ENCODE results near the gene KCNN1. TPM values are rescaled to one million over a fixed set of nuclear protein-coding genes. Genes with fewer than 3 reads are reported as not detected.
A peak's percentile ranks its signal among the peaks of the same experiment; 100 is the strongest.

KCNN1 gene
- total and polyA plus RNA-seq, 2 donors: 0.27 to 1.3 TPM

DNA sequence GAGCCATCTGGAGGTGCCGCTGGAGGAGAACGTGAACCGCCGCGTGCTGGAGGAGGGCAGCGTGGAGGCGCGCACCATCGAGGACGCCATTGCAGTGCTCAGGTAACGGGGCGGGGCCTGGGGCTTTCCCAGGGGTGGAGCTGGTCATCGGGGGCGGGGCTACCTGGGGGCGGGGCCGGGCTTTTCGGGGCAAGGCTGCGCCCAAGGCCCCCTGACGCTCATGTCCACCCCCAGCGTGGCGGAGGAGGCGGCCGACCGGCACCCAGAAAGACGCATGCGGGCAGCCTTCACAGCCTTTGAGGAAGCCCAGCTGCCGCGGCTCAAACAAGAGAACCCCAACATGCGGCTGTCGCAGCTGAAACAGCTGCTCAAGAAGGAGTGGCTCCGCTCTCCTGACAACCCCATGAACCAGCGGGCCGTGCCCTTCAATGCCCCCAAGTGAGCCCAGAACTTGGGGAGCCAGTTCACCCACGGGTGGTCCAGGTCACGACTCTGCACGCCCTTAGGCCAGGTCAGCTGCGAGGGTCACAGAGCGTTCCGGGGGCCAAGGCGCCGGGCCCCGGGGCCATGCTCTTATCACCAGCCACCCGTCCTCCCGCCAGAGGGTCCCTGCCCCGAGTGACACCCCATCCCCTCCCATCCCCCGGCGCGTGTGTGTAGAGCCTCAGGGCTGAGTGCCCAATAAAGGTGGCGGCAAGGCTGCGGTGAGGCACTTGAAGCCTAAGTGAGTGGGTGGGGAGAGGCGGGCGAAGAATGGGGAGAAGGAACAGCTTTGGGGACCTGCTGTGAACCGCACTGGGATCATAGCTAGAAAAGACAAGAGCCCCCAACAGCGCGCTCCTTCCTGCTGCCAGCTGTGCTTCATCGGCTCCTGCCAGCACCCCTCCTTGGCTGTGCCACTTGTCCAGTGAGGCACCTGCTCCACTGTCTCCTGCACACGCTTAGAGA is 23.4 kb upstream of the KCNN1 start:
- WGBS: 92% methylated on average over 57 of the region's 57 CpGs
- Histone ChIP-seq H3K9me3 (ENCODE audit: control insufficient read depth in 2 of 2, insufficient read depth in 1 of 2, low read length in 1 of 2) (peaks cover 0 to 3% of the 10 kb centered on the region in 2 donors), H3K4me1 (ENCODE audit: control insufficient read depth in 2 of 2, insufficient read depth in 2 of 2, low read length in 2 of 2) (peaks cover 5 to 10% of the 10 kb centered on the region in 2 donors), H3K27me3 (ENCODE audit: control insufficient read depth in 2 of 2, insufficient read depth in 1 of 2, low read length in 1 of 2) (peaks cover 0 to 1% of the 10 kb centered on the region in 2 donors), H3K27ac (ENCODE audit: low read depth in 1 of 2, low read length in 1 of 2) (no peak overlapping the region), H3K4me3 (ENCODE audit: low read length in 2 of 2) (no peak overlapping the region), H3K36me3 (ENCODE audit: control insufficient read depth in 2 of 2, insufficient read depth in 2 of 2, low read length in 1 of 2) (peaks cover 20 to 22% of the 10 kb centered on the region in 2 donors)
- no peak for DNase-seq (ENCODE audit: low read depth in 6 of 9, low spot score in 9 of 9)

DNA sequence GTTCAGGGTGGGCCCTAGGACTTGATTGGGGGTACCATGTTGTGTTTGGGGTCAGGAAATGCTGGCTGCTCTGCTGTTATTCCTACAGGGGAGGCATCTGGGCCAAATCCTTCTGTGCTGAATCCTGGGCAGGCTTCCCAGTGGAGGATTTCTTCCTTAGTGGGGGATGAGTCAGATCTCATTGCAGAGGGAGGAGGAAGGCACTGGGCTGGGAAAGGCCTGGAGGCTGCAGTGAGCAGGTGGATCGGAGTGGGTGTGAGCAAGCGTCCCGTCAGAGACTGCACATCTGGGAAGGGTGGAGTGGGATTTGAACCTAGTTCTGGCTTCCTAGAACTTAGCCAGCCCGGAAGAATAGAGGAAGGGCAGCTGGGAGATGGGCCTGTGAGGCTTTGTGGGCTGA is 22.6 kb upstream of the KCNN1 start:
- Histone ChIP-seq H3K36me3 (ENCODE audit: control insufficient read depth in 2 of 2, insufficient read depth in 2 of 2, low read length in 1 of 2) (peaks cover 18 to 22% of the 10 kb centered on the region in 2 donors), H3K4me3 (ENCODE audit: low read length in 2 of 2) (no peak overlapping the region), H3K27ac (ENCODE audit: low read depth in 1 of 2, low read length in 1 of 2) (no peak overlapping the region), H3K9me3 (ENCODE audit: control insufficient read depth in 2 of 2, insufficient read depth in 1 of 2, low read length in 1 of 2) (peaks cover 0 to 3% of the 10 kb centered on the region in 2 donors), H3K27me3 (ENCODE audit: control insufficient read depth in 2 of 2, insufficient read depth in 1 of 2, low read length in 1 of 2) (peaks cover 3 to 9% of the 10 kb centered on the region in 2 donors), H3K4me1 (ENCODE audit: control insufficient read depth in 2 of 2, insufficient read depth in 2 of 2, low read length in 2 of 2) (peaks cover 5 to 18% of the 10 kb centered on the region in 2 donors)
- 97% methylated on average over 4 of the region's 4 CpGs for WGBS
- no peak for DNase-seq (ENCODE audit: low read depth in 6 of 9, low spot score in 9 of 9)

DNA sequence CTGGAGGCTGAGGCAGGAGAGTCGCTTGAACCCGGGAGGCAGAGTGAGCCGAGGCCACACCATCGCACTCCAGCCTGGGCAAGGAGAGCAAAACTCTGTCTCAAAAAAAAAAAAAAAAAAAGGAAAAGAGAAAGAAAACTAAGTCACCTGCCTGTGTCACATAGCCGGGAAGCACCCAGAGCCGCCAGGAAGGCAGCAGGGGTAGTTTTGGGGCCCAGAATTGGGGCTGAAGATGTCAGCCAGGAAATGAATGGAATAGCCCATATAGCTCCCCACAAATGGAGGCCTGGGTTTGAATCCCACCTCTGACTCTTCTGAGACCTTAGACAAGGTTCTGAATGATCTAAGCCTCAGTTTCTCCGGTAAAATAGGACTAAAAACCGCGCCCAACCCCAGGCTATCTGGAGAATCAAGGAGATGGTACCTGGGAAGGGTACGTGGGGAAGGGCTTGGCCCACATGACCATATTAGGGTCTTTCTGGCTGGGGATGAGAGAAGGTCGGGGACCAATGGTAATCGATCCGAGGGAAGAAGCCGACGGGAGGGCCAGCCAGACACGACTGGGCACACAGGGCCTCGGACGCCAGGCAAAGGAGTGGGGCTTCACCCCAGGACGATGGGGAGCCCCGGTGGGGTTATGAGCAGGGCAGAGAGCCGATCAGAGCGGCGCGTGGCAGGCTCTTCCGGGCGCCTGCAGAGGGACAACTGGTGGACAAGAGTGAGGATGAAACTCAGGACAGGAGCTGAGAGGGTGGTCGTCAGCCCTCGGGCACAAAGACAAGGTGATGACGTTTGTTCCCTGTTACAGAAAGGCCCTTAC is 19.7 kb upstream of the KCNN1 start:
- 24% methylated on average over 29 of the region's 29 CpGs for WGBS
- peaks cover 16 to 44% of the 10 kb centered on the region in 2 donors for H3K4me1 ChIP-seq (ENCODE audit: control insufficient read depth in 2 of 2, insufficient read depth in 2 of 2, low read length in 2 of 2)
- peaks cover 0 to 24% of the 10 kb centered on the region in 2 donors for H3K9me3 ChIP-seq (ENCODE audit: control insufficient read depth in 2 of 2, insufficient read depth in 1 of 2, low read length in 1 of 2)
- H3K36me3 ChIP-seq (ENCODE audit: control insufficient read depth in 2 of 2, insufficient read depth in 2 of 2, low read length in 1 of 2): peaks cover 7 to 17% of the 10 kb centered on the region in 2 donors
- peak overlapping the region; percentile 36 to 37 for H3K27ac ChIP-seq (ENCODE audit: low read depth in 1 of 2, low read length in 1 of 2)
- H3K27me3 ChIP-seq (ENCODE audit: control insufficient read depth in 2 of 2, insufficient read depth in 1 of 2, low read length in 1 of 2): peaks cover 32 to 37% of the 10 kb centered on the region in 2 donors
- no peak for DNase-seq (ENCODE audit: low read depth in 6 of 9, low spot score in 9 of 9)
- peak overlapping the region; percentile 33 to 68 for H3K4me3 ChIP-seq (ENCODE audit: low read length in 2 of 2)

GRCh38 chr19:17947815-17948513 is 18.9 kb upstream of the KCNN1 start:
- H3K27ac ChIP-seq (ENCODE audit: low read depth in 1 of 2, low read length in 1 of 2): peak overlapping the region in 1 of 2 donors; percentile 71
- peaks cover 16 to 46% of the 10 kb centered on the region in 2 donors for H3K4me1 ChIP-seq (ENCODE audit: control insufficient read depth in 2 of 2, insufficient read depth in 2 of 2, low read length in 2 of 2)
- WGBS: under 1% methylated on average over 92 of the region's 92 CpGs
- peaks cover 39 to 45% of the 10 kb centered on the region in 2 donors for H3K27me3 ChIP-seq (ENCODE audit: control insufficient read depth in 2 of 2, insufficient read depth in 1 of 2, low read length in 1 of 2)
- peaks cover 0 to 24% of the 10 kb centered on the region in 2 donors for H3K9me3 ChIP-seq (ENCODE audit: control insufficient read depth in 2 of 2, insufficient read depth in 1 of 2, low read length in 1 of 2)
- H3K36me3 ChIP-seq (ENCODE audit: control insufficient read depth in 2 of 2, insufficient read depth in 2 of 2, low read length in 1 of 2): peaks cover 7 to 9% of the 10 kb centered on the region in 2 donors
- DNase-seq (ENCODE audit: low read depth in 6 of 9, low spot score in 9 of 9): peak; percentile 55 to 96 (median 90)
- H3K4me3 ChIP-seq (ENCODE audit: low read length in 2 of 2): peak overlapping the region; percentile 22 to 68

GRCh38 chr19:17948514-17948900 is 18.4 kb upstream of the KCNN1 start:
- peaks cover 16 to 47% of the 10 kb centered on the region in 2 donors for H3K4me1 ChIP-seq (ENCODE audit: control insufficient read depth in 2 of 2, insufficient read depth in 2 of 2, low read length in 2 of 2)
- H3K4me3 ChIP-seq (ENCODE audit: low read length in 2 of 2): peak overlapping the region; percentile 22 to 68
- H3K27ac ChIP-seq (ENCODE audit: low read depth in 1 of 2, low read length in 1 of 2): peak overlapping the region in 1 of 2 donors; percentile 34
- no peak for DNase-seq (ENCODE audit: low read depth in 6 of 9, low spot score in 9 of 9)
- peaks cover 45 to 51% of the 10 kb centered on the region in 2 donors for H3K27me3 ChIP-seq (ENCODE audit: control insufficient read depth in 2 of 2, insufficient read depth in 1 of 2, low read length in 1 of 2)
- 1% methylated on average over 16 of the region's 16 CpGs for WGBS
- H3K9me3 ChIP-seq (ENCODE audit: control insufficient read depth in 2 of 2, insufficient read depth in 1 of 2, low read length in 1 of 2): peaks cover 0 to 24% of the 10 kb centered on the region in 2 donors
- peaks cover 3 to 7% of the 10 kb centered on the region in 2 donors for H3K36me3 ChIP-seq (ENCODE audit: control insufficient read depth in 2 of 2, insufficient read depth in 2 of 2, low read length in 1 of 2)

GRCh38 chr19:17948931-17949930 is 17.7 kb upstream of the KCNN1 start:
- Histone ChIP-seq H3K36me3 (ENCODE audit: control insufficient read depth in 2 of 2, insufficient read depth in 2 of 2, low read length in 1 of 2) (peaks cover under 1 to 2% of the 10 kb centered on the region in 2 donors), H3K4me3 (ENCODE audit: low read length in 2 of 2) (peak overlapping the region; percentile 22 to 68), H3K27ac (ENCODE audit: low read depth in 1 of 2, low read length in 1 of 2) (no peak overlapping the region), H3K9me3 (ENCODE audit: control insufficient read depth in 2 of 2, insufficient read depth in 1 of 2, low read length in 1 of 2) (peaks cover 0 to 24% of the 10 kb centered on the region in 2 donors), H3K4me1 (ENCODE audit: control insufficient read depth in 2 of 2, insufficient read depth in 2 of 2, low read length in 2 of 2) (peaks cover 16 to 47% of the 10 kb centered on the region in 2 donors), H3K27me3 (ENCODE audit: control insufficient read depth in 2 of 2, insufficient read depth in 1 of 2, low read length in 1 of 2) (peaks cover 50 to 58% of the 10 kb centered on the region in 2 donors)
- WGBS: 12% methylated on average over 49 of the region's 49 CpGs
- DNase-seq (ENCODE audit: low read depth in 6 of 9, low spot score in 9 of 9): peak in 1 of 9 donors; percentile 39

- 12% methylated on average over 11 of the region's 11 CpGs for WGBS
- Histone ChIP-seq H3K9me3 (ENCODE audit: control insufficient read depth in 2 of 2, insufficient read depth in 1 of 2, low read length in 1 of 2) (peaks cover 0 to 24% of the 10 kb centered on the region in 2 donors), H3K4me3 (ENCODE audit: low read length in 2 of 2) (no peak overlapping the region), H3K27me3 (ENCODE audit: control insufficient read depth in 2 of 2, insufficient read depth in 1 of 2, low read length in 1 of 2) (peaks cover 50 to 65% of the 10 kb centered on the region in 2 donors), H3K36me3 (ENCODE audit: control insufficient read depth in 2 of 2, insufficient read depth in 2 of 2, low read length in 1 of 2) (no peaks in the 10 kb centered on the region), H3K27ac (ENCODE audit: low read depth in 1 of 2, low read length in 1 of 2) (no peak overlapping the region), H3K4me1 (ENCODE audit: control insufficient read depth in 2 of 2, insufficient read depth in 2 of 2, low read length in 2 of 2) (peaks cover 16 to 47% of the 10 kb centered on the region in 2 donors)
- DNase-seq (ENCODE audit: low read depth in 6 of 9, low spot score in 9 of 9): no peak
Observed at GRCh38 chr19:17949956-17950309, 17.0 kb upstream of the KCNN1 start.

Measured in thymus (tissue), 11 donors.